ENCODE results near the gene ADAM17.
"Not testable (repeated sequence)": the region's sequence is repeated elsewhere in the genome, so short reads cannot be mapped to it uniquely, and the experiment has no call there.

The ADAM17 gene

DNA sequence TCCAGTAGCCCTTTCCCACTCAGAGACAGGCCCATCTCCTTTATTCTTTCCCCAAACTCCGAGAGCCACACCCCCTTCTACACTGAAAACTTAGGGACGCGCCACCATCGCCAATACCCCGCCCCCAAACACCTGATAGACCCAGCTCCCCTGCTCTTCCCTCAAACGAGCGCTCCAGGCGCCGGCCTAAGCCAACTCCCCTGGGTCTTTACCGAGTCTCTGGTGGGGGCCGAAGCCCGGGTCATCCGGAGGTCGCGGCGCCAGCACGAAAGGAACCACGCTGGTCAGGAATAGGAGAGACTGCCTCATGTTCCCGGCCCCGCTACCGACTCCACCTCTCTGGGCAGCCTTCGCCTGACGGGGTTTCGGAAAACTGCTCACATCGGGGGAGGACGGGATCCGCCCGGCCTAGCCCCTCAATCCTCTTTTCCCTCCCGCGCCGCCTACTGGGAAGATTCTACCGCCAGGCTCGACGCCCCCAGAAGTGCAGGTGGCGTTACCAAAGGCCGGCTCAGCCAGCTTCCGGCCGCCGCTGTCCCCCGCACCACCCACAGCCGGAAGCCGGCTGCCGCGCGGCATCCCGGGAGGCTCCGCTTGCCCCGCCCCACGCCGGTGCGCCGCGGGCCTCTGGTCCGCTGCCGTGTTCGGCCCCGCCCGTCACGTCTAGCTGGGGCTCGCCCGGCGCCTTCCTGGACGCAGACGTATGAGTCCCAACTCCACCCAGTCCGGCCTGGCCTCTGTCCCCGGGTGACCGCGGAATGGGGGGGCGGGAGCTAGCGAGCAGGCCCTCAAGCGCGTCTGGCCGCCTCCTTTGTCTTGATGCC is at the start of gene ADAM17:
Gene ADAM17 (minus strand): TSS at position 534 of the 824 bp plus-strand sequence. CDS start 225 bp downstream, at position 309.
- DNase-seq (ENCODE audit: low spot score): peak; percentile 94

DNA sequence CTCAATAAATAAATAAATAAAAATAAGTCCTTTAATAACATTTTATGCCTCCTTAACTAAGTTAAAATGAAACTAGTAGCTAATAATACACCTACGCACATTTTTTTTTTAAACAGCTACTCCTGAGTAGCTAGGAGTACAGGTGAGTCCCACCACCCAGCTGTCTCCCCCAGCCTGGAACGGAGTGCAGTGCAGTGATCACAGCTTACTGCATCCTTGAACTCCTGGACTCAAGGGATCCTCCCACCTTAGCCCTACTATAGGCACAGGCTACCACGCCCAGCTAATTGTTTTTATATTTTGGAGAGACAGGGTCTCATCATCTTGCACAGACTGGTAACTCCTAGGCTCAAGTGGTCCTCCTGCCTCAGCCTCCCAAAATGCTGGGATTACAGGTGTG is 46.8 kb upstream of the ADAM17 start:
- no peak for DNase-seq (ENCODE audit: low spot score)

DNA sequence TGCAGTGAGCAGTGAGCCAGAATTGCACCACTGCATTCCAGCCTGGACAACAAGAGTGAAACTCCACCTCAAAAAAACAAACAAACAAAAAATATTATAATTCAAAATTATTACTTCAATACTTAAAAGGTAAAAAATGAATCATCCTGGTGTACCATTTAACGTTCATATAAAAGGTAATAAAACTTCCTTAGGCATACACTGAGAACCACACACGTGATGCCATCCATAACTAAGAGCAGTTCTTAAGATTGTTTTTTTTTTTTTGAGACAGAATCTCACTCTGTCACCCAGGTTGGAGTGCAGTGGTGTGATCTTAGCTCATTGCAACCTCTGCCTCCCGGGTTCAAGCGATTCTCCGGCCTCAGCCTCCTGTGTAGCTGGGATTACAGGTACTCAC is 45.8 kb upstream of the ADAM17 start:
- DNase-seq (ENCODE audit: low spot score): no peak

DNA sequence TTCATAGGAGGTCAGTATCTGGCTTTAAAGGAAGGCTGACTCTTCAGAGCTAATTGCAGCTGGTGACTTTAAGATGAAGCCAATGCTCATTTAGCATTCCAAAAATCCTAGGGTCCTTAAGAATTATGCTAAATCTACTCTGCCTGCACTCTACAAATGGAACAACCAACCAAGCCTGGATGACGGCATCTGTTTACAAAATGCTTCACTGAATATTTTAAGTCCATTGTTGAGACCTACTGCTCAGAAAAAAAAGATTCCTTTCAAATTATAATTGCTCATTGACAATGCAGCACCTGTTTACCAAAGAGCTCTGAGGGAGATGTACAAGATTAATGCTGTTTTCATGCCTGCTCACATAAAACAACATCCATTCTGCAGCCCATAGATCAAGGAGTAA is 43.8 kb upstream of the ADAM17 start:
- no peak for DNase-seq (ENCODE audit: low spot score)

DNA sequence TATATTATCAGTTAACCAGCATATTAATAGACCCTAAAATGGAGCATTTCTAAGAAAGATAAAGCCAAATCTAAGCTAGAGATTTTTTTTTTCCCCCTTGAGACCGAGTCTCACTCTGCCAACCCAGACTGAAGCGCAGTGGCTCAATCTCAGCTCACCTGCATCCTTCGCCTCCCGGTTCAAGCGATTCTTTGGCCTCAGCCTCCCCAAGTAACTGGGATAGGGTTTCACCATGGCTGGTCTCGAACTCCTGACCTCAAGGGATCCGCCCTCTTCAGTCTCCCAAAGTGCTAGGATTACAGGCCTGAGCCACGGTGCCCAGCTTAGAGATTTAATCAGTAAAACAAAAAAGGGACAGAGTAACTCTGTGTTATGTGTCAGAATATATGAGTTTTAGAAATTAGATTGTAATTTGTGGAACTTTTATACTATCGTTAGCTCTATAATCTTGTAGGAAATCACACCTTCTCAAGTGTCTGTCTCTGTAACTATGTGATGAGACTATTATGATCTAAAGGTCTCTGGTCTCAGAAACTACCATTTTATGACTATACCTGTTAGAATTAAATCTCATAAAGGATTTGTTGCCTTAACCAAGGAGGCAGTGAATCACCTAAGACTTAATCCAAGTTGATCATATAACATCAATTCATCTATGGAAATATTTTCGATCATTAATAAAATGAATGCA is 41.1 kb upstream of the ADAM17 start:
- no peak for DNase-seq (ENCODE audit: low spot score)

DNA sequence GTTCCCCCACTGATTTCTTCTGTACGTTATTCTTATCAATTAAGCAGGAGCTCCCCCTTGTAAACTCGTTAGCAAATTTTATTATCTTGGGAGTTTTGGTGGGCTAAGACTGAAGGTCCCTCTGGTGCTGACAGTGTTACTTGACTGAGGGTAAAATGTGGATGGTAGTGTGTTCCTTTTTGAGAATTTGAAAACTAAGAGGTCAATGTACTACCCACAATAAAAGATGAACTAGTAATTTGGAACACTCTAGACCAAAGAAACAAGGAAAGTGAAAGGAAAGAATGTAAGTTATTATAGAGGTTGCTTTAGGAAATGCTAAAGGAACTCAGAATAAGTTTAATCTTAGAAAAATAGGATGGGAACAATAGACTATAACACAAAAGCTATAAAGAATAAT is 40.1 kb upstream of the ADAM17 start:
- no peak for DNase-seq (ENCODE audit: low spot score)

DNA sequence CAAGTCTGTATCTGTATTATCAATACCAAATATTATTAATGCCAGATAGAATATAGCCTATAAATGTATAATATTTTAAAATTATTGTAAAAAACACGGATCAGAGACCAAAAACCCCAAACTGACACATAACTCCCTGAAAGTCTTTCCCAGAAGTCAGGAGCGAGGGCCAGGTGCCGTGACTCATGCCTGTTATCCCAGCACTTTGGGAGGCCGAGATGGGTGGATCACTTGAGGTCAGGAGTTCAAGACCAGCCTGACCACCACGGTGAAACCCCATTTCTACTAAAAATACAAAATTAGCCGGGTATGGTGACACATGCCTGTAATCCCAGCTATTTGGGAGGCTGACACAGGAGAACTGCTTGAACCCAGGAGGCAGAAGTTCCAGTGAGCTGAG is 39.6 kb upstream of the ADAM17 start:
- not testable (repeated sequence) for DNase-seq (ENCODE audit: low spot score)

DNA sequence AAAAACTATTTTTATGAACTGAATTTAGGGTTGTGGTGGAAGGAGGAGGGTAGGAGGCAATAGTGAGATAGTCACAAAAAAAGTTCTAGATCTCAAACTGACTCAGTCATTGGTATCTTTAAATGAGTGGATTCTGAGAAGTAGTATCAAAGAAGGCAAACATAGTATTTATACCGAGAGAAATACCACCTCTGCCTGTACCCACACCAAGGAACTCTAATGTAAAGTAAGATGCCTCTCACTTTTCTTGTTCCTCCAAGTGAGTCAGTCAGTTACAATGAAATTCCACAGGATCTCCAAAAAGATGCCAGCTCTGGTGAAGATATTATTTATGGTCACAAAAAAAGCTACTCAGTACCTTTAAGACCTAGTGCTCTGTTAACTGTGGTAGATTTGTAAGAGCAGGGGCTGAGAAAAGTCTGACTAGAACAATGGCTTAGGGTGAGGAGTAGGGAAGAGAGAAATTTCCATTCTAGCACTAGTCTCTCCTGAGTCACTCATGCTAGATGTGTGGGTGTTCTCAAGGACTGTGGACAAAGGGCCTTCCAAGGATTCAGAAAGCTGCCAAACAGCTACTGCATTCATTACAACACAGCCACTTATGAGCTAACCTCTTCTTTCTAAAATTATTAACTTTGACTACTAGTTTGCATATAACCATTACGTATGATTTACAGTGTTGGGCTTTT is 38.9 kb upstream of the ADAM17 start:
- peak; percentile 60 for DNase-seq (ENCODE audit: low spot score)

DNA sequence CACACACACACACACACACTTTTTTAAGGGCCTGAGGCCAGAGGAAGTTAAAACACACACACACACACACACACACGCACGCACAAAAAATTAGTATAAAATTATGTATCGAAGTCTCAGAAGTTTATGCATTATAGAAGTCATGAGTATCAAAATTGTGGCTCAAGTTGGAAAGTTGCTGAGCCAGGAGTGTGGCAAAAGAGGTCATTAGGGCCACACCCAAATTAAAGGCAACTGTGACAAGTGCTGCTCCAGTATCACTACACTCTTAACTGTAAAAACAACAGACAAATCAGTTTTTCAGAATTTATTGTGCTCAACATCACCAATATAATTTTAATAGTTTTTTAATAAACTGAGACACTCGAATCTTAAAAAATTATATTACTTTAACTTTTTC is 38.3 kb upstream of the ADAM17 start:
- DNase-seq (ENCODE audit: low spot score): no peak

DNA sequence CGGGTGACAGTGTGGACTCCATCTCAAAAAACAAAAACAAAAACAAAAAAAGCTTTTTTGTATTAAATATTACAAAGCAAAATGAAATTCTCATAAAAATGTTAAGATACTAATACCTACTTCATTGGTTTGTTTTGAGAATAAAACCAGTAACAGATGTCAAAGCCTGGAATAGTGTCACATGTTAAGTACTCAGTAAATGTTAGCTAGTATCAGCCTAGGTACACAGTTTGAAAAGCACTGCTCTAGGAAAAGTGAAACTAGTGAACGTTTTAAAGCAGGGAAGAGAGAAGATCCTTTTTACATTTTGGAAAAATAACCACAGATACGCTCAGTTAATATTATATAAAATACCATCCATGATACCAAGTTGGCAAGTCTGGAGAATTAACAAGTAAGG is 37.1 kb upstream of the ADAM17 start:
- no peak for DNase-seq (ENCODE audit: low spot score)

DNA sequence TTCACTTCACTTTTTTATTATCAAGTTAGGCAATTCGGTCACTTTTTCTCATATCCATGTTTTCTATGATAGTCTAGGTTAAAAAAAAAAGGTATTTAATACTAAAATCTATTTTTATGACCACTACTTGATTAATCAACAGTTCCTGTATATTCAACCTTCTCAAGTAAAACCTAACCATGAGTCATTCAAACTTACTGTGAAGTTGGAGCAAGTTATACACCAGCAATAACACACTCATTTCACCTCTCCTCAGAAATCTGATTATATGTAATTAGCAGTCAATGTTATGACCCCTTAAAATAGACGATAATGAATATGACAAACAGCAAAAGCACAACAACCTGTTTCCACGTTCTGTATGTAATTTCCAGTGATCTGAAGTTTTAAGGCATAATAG is 35.0 kb upstream of the ADAM17 start:
- DNase-seq (ENCODE audit: low spot score): no peak

DNA sequence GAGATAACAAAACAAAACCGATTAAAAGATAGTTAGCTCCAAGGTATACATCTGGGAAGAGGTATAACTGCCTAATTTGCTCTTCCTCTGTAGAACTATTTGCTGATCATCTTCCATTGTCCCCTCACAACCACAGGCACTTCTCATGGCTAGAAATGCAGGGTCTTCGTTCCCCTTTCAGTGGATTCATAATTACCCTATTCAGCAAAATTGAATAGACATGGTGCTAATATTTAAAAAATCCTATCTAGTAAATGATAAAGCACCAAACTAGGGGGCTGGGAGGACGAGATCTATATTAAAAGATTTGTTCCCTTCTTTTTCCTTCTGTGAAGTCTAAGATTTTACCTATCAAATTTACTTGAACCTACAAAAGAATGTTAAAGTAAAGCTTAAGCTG is 30.8 kb upstream of the ADAM17 start:
- DNase-seq (ENCODE audit: low spot score): no peak

DNA sequence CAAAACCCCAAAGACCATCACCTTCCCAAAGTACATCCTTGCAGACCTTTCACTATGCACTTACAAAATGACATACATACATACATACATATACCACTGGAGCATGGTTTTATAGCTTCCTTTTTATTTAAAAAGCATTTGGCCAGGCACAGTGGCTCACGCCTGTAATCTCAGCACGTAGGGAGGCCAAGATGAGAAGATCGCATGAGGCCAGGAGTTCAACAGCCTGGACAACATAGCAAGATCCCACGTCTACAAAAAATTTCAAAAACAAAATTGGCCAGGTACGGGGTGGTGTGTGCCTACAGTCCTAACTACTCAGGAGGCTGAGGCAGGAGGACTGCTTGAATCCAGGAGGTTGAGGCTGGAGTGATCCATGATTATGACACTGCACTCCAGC is 29.9 kb upstream of the ADAM17 start:
- DNase-seq (ENCODE audit: low spot score): no peak

DNA sequence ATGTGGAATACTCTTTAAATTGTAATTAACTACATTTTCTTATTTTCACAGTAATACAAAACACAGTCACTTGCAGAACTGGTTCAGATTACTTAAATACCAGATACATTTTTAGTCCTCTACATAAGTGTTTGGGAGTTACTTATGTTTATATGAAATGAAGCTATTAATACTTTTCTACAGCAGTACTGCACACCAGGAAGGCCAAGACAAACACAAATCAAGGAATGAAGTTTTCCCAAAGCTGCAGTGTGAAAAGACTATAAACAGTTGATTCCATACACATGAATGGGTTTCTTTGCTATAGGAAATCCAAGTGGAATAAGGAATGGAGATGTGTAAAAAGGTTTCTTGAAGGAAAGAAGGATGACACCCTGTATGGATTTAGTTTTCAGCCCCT is 29.3 kb upstream of the ADAM17 start:
- DNase-seq (ENCODE audit: low spot score): not testable (repeated sequence)

DNA sequence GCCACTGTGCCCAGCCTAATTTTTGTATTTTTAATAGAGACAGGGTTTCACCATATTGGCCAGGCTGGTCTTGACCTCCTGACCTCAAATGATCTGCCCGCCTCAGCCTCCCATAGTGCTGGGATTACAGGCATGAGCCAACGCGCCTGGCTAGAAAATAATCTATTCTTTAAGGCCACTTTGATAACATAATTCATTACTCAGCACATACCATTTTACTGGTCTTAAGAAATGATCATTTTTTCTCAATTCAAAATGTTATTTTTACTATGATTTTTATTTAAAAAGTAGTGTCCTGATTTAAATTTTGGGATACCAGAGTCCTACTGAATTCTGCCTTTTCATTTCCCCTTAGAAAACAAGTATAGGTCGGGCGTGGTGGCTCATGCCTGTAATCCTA is 27.0 kb upstream of the ADAM17 start:
- DNase-seq (ENCODE audit: low spot score): no peak

DNA sequence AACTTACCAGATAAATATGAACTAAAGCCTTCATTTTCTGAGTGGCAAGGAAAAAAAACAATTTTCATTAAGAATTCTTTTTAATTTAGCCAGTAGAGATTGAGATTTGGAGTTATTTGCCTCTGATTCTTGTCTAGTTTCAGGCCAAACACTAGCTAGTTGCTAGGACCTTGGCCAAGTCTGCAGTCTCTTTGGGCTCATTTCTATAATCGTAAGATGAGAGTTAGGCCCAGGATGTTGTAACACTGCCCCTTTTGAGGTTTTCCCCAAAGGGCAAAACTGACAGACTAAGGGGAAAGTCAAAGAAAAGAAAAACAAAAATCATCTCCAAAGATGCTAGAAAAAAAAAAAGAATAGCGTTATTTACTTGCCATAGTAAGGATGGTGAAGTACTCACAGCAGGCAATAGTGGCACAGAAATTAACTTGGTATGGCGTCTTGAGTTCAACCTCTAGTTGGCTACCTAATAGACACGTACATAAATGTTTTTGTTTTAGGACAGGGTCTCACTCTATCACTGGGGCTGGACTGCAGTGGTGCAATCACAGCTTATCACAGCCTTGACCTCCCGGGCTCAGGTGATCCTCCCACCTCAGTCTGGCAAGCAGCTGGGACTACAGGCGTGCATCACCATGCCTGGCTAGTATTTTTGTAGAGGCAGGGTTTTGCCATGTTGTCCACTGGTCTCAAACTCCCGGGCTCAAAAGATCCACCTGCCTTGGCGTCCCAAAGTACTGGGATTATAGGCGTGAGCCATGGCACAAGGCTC is 23.0 kb upstream of the ADAM17 start:
- no peak for DNase-seq (ENCODE audit: low spot score)

DNA sequence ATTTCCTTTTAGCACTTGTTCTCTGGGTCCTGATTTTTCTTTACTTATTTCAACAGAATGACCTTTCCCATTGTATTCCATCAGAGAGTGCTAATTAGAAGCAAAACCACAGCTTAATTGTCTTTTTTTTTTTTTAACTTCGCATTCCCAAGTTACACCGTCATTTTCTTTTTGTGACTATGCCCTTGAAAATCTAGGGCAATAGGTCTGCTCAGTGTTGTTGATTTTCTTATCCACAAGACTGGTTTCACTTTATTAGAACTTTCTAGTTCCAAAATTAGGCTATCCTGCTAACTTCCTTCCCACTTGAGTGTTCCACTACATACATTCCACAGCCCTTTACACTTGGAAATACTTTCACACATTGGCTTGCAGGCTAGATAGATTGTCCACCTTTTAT is 18.7 kb upstream of the ADAM17 start:
- no peak for DNase-seq (ENCODE audit: low spot score)

DNA sequence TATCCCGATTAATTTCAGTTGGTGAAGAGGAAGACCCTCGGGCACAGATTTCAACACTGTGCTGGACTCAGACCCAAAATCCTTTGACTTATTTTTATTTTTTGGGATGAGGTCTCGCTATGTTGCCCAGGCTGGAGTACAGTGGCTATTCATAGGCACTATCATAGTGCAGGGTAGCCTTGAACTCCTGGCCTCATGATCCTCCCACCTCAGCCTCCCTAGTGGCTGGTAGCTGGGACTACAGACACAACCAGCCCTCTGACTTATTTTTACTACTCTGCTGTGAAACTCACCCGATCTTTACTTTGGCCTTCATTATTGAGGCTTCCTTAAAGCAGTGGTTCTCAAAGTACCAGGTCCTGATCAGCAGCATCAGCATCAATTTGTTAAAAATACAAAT is 18.2 kb upstream of the ADAM17 start:
- DNase-seq (ENCODE audit: low spot score): no peak

DNA sequence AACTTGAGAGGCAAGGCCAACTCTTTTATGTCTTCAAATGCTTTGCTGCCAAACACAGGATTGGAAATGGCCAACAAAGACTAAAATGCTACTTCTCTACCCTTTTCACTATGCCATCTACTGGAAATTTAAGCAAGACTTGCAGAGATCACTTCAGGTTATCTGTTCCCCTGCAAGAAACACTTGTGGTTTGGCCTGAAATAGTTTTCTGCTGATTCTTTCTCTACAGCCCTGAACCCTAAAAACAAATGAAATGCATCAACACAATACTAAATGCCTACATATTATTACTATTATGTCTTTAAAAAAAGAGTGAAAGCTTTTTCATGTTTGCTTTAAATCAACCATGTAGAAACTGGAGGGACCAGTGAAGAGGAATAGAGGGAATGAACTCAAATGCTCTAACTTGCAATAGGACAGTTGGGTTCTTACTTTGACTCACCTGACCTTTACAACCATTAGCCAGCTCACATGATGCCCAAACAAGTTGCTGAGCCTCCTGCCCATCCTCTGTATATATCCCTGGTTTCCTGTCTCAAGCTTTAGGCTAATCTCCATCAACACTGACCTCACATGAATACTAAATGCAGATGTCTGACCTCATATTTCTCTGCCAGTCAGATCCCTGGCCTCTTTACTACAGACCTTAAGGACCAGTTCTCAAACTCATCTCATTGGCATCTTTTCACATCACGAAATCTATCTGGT is 17.5 kb upstream of the ADAM17 start:
- DNase-seq (ENCODE audit: low spot score): no peak

DNA sequence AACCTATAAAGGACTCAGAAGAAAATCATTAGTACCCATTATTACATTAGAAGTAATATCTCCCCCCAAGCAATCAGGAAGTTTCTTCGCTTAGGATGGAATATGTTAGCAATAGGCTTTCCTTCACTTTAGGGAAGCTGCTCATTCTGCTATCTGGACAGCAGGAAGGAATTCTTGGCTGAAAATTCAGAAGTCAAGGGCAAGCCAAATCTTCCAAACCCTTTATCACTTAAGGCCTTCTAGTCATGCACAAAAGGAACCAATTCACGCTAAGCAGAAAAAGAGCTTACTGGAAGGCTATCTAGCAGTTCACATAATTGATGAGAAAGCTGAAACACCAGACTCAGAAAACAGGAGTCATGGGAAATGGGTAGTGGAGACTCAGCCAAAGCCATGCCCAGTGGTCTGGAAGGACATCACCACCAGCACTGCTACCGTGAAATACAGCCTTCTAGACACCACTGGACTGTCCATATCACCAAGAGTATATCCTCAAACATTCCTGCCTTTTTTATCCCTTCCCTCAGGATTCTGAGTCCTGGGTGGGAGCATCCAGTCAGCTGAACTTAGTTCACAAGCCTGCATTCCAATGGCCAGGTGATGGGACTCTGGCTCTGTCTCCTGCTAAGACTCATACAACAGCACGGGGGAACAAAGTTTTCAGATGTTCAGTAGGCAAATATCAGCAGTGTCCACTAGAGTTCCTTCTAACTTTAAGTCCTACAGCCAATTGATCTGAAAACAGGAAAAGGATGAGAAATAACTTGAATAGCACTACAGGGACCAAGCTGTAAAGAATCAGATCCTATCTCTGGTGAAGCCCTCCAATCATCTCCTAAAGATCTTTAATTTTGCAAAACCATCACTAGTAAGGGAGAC is 14.8 kb upstream of the ADAM17 start:
- DNase-seq (ENCODE audit: low spot score): no peak

Data from AG08396 (cell line).